Endothelial cell (in vitro differentiated cells): ENCODE results near the gene SUV39H2. TPM values are rescaled to one million over a fixed set of nuclear protein-coding genes. Genes with fewer than 3 reads are reported as not detected.

Experiments used
- DNase-seq: peaks from one replicate; pipeline ENCODE4 v3.0.0; 2021; ENCODE audit warnings: low spot score
- H3K27ac Mint-ChIP-seq: one replicate; pipeline ENCODE4 v1.8.0; 2021; ENCODE audit warnings: mixed read lengths, inconsistent platforms; ENCODE audit not compliant: unreplicated experiment
- H3K27me3 Mint-ChIP-seq: one replicate; pipeline ENCODE4 v1.8.0; 2021; ENCODE audit warnings: mild to moderate bottlenecking, moderate library complexity, mixed read lengths, inconsistent platforms; ENCODE audit not compliant: unreplicated experiment
- H3K36me3 Mint-ChIP-seq: one replicate; pipeline ENCODE4 v1.8.0; 2021; ENCODE audit warnings: mild to moderate bottlenecking, low read depth, mixed read lengths, inconsistent platforms; ENCODE audit not compliant: unreplicated experiment
- H3K4me1 Mint-ChIP-seq: one replicate; pipeline ENCODE4 v1.8.0; 2021; ENCODE audit warnings: mild to moderate bottlenecking, mixed read lengths, inconsistent platforms; ENCODE audit not compliant: unreplicated experiment
- H3K4me3 Mint-ChIP-seq: one replicate; pipeline ENCODE4 v1.8.0; 2021; ENCODE audit warnings: mild to moderate bottlenecking, mixed read lengths, inconsistent platforms; ENCODE audit not compliant: unreplicated experiment
- H3K9me3 Mint-ChIP-seq: one replicate; pipeline ENCODE4 v1.8.0; 2021; ENCODE audit warnings: mixed read lengths, inconsistent platforms; ENCODE audit not compliant: unreplicated experiment
- total RNA-seq: library from RNA; stranded (reverse); fragmentation: NEBNext Ultra II Directional; extraction: Animal tissue kit (Norgen Biotek cat#: 25700); gene quantifications from one replicate; pipeline ENCODE4 v1.2.1, GENCODE V29; 2021; ENCODE audit not compliant: unreplicated experiment
- TF ChIP-seq, protein P1 (sequence below): fragments of 200-600 bp; sonication (generic); IDR thresholded peaks from one replicate; pipeline ENCODE4 v1.5.0; 2021; ENCODE audit warnings: antibody characterized with exemption; ENCODE audit not compliant: unreplicated experiment

The SUV39H2 gene
- total RNA-seq, 1 donor from 2014 or later: 15.6 TPM

DNA sequence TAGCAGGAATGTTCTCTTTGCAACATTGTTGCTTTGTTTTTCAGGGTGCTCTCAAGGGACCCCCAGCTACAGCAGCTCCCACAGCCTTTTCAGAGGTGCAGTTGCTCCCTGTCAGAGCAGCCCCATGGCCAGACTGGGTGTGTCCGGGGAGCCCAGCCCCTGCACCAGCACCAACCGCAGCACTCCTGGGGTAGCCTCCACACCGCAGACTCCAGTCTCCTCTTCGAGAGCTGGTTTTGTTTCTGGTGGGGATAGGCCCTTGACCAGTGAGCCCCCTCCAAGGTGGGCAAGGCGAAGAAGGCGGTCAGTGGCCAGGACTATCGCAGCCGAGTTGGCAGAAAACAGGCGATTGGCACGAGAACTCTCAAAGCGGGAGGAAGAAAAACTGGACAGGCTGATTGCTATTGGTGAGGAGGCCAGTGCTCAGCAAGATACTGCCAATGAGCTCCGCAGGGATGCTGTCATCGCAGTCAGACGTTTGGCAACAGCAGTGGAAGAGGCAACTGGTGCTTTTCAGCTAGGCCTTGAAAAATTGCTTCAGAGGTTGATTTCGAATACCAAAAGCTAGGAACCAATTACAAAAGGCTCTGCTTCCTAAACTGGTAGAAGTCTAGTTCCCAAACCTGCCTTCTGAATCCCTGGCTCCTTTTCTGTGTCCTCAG lies 35.2 kb upstream of the SUV39H2 start:
- no peak overlapping the region for H3K4me3 Mint-ChIP-seq
- no peak for DNase-seq
- TF ChIP-seq, protein P1, sequence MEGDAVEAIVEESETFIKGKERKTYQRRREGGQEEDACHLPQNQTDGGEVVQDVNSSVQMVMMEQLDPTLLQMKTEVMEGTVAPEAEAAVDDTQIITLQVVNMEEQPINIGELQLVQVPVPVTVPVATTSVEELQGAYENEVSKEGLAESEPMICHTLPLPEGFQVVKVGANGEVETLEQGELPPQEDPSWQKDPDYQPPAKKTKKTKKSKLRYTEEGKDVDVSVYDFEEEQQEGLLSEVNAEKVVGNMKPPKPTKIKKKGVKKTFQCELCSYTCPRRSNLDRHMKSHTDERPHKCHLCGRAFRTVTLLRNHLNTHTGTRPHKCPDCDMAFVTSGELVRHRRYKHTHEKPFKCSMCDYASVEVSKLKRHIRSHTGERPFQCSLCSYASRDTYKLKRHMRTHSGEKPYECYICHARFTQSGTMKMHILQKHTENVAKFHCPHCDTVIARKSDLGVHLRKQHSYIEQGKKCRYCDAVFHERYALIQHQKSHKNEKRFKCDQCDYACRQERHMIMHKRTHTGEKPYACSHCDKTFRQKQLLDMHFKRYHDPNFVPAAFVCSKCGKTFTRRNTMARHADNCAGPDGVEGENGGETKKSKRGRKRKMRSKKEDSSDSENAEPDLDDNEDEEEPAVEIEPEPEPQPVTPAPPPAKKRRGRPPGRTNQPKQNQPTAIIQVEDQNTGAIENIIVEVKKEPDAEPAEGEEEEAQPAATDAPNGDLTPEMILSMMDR: no peak
- H3K36me3 Mint-ChIP-seq: peaks cover 21% of the 10 kb centered on the region
- no peak overlapping the region for H3K27ac Mint-ChIP-seq
- peaks cover 6% of the 10 kb centered on the region for H3K4me1 Mint-ChIP-seq
- H3K9me3 Mint-ChIP-seq: no peaks in the 10 kb centered on the region
- H3K27me3 Mint-ChIP-seq: peaks cover 3% of the 10 kb centered on the region

DNA sequence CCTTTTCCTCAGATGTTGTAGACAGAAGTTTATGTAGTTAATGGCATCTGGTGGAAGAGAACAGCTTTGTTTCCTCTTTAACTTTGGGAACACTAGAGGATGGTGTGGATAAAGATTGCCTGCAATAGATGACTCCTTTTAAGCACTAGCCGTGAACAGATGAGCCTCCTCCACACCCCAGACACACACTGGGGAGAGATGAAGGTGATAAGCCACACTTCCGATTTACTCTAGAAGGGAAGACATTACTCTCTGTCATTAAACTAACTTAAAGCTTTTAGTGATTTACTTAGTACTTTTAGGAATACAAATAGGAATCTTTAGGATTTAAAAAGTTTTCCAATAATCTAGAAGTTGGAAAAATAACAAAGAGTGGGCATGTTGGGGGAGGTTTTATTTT lies 33.7 kb upstream of the SUV39H2 start:
- DNase-seq: no peak
- Mint-ChIP-seq H3K4me3 (no peak overlapping the region), H3K27me3 (no peaks in the 10 kb centered on the region), H3K9me3 (no peaks in the 10 kb centered on the region), H3K4me1 (no peaks in the 10 kb centered on the region), H3K36me3 (peaks cover 21% of the 10 kb centered on the region), H3K27ac (peak overlapping the region; percentile 28)
- TF ChIP-seq, protein P1: no peak

DNA sequence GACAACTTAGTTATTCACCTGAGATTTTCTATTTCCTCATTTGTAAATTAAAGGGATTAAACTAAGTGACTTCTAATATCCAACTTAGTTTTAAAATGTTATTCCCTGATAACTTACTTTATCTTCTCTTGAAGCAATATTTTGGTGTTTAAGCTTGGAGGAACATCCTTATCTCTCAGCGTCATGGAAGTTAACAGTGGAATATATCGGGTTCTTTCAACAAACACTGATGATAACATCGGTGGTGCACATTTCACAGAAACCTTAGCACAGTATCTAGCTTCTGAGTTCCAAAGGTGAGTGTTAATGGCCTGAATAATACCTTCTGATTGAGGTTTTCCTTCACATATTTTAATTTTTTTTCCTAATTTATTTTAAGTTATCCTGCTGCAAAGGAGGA lies 26.4 kb upstream of the SUV39H2 start:
- Mint-ChIP-seq H3K4me3 (no peak overlapping the region), H3K27ac (no peak overlapping the region), H3K36me3 (no peaks in the 10 kb centered on the region), H3K4me1 (no peaks in the 10 kb centered on the region), H3K9me3 (no peaks in the 10 kb centered on the region), H3K27me3 (no peaks in the 10 kb centered on the region)
- no peak for DNase-seq
- TF ChIP-seq, protein P1: no peak

DNA sequence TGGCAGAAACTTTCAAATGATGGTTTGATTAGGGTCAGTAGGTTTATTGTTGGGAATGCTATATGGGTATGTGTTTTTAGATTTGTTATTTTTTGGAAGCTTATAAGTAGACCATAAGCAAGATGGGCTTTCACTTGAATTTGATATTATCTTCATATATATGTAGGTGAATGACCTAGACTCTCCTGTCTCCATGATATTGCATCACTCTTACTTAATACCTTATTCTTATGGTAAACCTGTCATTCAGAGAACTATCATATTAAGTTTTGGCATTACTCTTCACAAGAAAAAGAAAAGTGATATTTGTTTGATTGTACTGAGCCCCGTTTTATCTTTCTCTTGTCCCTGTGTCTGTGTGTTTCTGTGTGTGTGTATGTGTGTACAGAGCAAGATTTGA lies 23.2 kb upstream of the SUV39H2 start:
- Mint-ChIP-seq H3K4me3 (no peak overlapping the region), H3K4me1 (no peaks in the 10 kb centered on the region), H3K27me3 (no peaks in the 10 kb centered on the region), H3K27ac (no peak overlapping the region), H3K36me3 (peaks cover 12% of the 10 kb centered on the region), H3K9me3 (no peaks in the 10 kb centered on the region)
- no peak for DNase-seq
- TF ChIP-seq, protein P1: no peak

DNA sequence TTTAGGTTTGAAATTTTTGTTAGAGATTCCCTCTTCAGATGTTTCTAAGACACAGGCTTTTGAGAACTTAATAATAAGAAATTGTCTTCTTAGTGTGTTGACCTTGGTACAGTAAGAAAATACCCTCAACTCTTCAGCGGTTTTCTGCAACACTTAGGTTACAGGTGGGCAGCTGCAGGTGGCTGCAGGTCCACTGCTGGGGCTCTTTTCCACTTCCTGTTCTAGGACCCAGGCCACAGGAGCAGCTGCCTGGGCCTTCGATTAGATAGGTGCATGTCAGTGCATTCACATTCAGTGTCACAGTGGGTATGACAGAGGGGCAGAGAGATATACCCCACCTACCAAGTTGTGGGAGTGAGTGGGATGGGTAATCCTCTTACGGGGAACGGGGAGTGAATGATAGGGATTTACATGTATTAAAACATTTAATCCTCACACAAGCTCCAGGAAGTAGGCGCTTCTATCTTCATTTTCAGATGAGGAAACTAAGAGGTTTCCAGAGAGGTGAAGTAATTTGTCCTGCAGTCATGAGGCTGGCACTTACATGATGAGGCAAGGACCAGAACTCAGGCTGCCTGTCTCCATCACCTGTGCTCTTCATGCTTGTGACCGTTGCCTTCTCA lies 20.2 kb upstream of the SUV39H2 start:
- DNase-seq: no peak
- Mint-ChIP-seq H3K27ac (no peak overlapping the region), H3K4me1 (no peaks in the 10 kb centered on the region), H3K4me3 (no peak overlapping the region), H3K27me3 (no peaks in the 10 kb centered on the region), H3K36me3 (peaks cover 20% of the 10 kb centered on the region), H3K9me3 (no peaks in the 10 kb centered on the region)
- TF ChIP-seq, protein P1: no peak
